Suprapubic skin (tissue), 4 donors: ENCODE data around the gene SLC25A22. TPM values are rescaled to one million over a fixed set of nuclear protein-coding genes. Genes with fewer than 3 reads are reported as not detected.

Experiments used
- DNase-seq, 2 donors: peaks; one replicate each; pipeline ENCODE4 v3.0.0-alpha.2; 2019; ENCODE audit warnings: low spot score in 2 of 2
- H3K27ac ChIP-seq: fragments of 200-600 bp; sonication (generic); one replicate; pipeline ENCODE4 v1.5.1; 2019
- H3K27me3 ChIP-seq: fragments of 200-600 bp; sonication (generic); one replicate; pipeline ENCODE4 v1.5.1; 2019
- H3K36me3 ChIP-seq: fragments of 200-600 bp; sonication (generic); one replicate; pipeline ENCODE4 v1.5.1; 2019
- H3K4me1 ChIP-seq: fragments of 200-600 bp; sonication (generic); one replicate; pipeline ENCODE4 v1.5.1; 2019
- H3K4me3 ChIP-seq: fragments of 200-600 bp; sonication (generic); one replicate; pipeline ENCODE4 v1.5.1; 2019; ENCODE audit warnings: mild to moderate bottlenecking
- H3K9me3 ChIP-seq: fragments of 200-600 bp; sonication (generic); one replicate; pipeline ENCODE4 v1.5.1; 2019
- CTCF ChIP-seq, 2 donors: fragments of 200-600 bp in 1 of 2; fragments of 450-650 bp in 1 of 2; sonication (generic) in 1 of 2; IDR thresholded peaks; one replicate each; pipeline ENCODE4 v1.5.1; 2016 to 2019; ENCODE audit warnings: antibody characterized with exemption in 2 of 2, mild to moderate bottlenecking in 1 of 2, moderate library complexity in 1 of 2
- EP300 ChIP-seq: sonication (generic); formaldehyde crosslinking; IDR thresholded peaks from one replicate; pipeline ENCODE4 v1.6.1; 2017; ENCODE audit warnings: antibody characterized with exemption
- POLR2A ChIP-seq, 2 donors: fragments of 450-650 bp; IDR thresholded peaks; one replicate each; pipeline ENCODE4 v1.6.1; 2017; ENCODE audit warnings: antibody characterized with exemption in 2 of 2, mild to moderate bottlenecking in 2 of 2, moderate library complexity in 2 of 2
- POLR2AphosphoS5 ChIP-seq, 3 donors: sonication (generic); formaldehyde crosslinking; IDR thresholded peaks; one replicate each; pipeline ENCODE4 v1.6.1; 2017; ENCODE audit warnings: antibody characterized with exemption in 3 of 3
- WGBS: methylation state at CpG from one replicate; pipeline ENCODE4 v1.1.5; 2018; 5-methylcytosine and 5-hydroxymethylcytosine counted together
- total RNA-seq, 4 donors: library from RNA; depleted of rRNA; stranded (reverse); fragments of >200 nt; gene quantifications; one replicate each; pipeline ENCODE4 v1.1.0, GENCODE V29; 2016

Gene SLC25A22
- total RNA-seq, 4 donors from 2014 or later = 11.2 to 14.7 (median 13.7) TPM

GRCh38 chr11:799641-800316 is 1.7 kb upstream of the SLC25A22 start:
- no peak overlapping the region for H3K4me3 ChIP-seq
- peaks cover 48% of the 10 kb centered on the region for H3K4me1 ChIP-seq
- DNase-seq = no peak
- peaks cover 23% of the 10 kb centered on the region for H3K36me3 ChIP-seq
- no peak overlapping the region for H3K27ac ChIP-seq
- H3K27me3 ChIP-seq = no peaks in the 10 kb centered on the region
- H3K9me3 ChIP-seq = no peaks in the 10 kb centered on the region
- no CpG with 5 or more reads among the region's 32 CpGs for WGBS
- TF ChIP-seq POLR2AphosphoS5 (IDR thresholded peaks at IDR 0.05) (no peak), CTCF (IDR thresholded peaks at IDR 0.05) (no peak), EP300 (no peak)

GRCh38 chr11:797296-798092 is 587 bp downstream of the SLC25A22 start:
- peaks cover 24% of the 10 kb centered on the region for H3K36me3 ChIP-seq
- peak overlapping the region; percentile 78 for H3K27ac ChIP-seq
- H3K9me3 ChIP-seq = no peaks in the 10 kb centered on the region
- WGBS = 2% methylated on average over 13 of the region's 57 CpGs
- peak overlapping the region; percentile 72 for H3K4me3 ChIP-seq
- no peak for TF ChIP-seq POLR2AphosphoS5 (IDR thresholded peaks at IDR 0.05)
- TF ChIP-seq POLR2A (IDR thresholded peaks at IDR 0.05) = no peak
- TF ChIP-seq CTCF (IDR thresholded peaks at IDR 0.05) = no peak
- TF ChIP-seq EP300 = no peak
- H3K27me3 ChIP-seq = no peaks in the 10 kb centered on the region
- H3K4me1 ChIP-seq = peaks cover 44% of the 10 kb centered on the region
- no peak for DNase-seq

- Histone ChIP-seq H3K27me3 (no peaks in the 10 kb centered on the region), H3K27ac (peak overlapping the region; percentile 78), H3K36me3 (peaks cover 27% of the 10 kb centered on the region), H3K4me1 (peaks cover 44% of the 10 kb centered on the region), H3K4me3 (peak overlapping the region; percentile 72), H3K9me3 (no peaks in the 10 kb centered on the region)
- DNase-seq = no peak
- no peak for TF ChIP-seq POLR2AphosphoS5 (IDR thresholded peaks at IDR 0.05)
- no peak for TF ChIP-seq EP300
- no peak for TF ChIP-seq CTCF (IDR thresholded peaks at IDR 0.05)
- TF ChIP-seq POLR2A (IDR thresholded peaks at IDR 0.05) = no peak
- WGBS = 12% methylated on average over 6 of the region's 18 CpGs
Observed at GRCh38 chr11:796565-797295, 1.4 kb downstream of the SLC25A22 start.

GRCh38 chr11:795634-796564 is 2.2 kb downstream of the SLC25A22 start:
- Histone ChIP-seq H3K4me1 (peaks cover 44% of the 10 kb centered on the region), H3K27me3 (no peaks in the 10 kb centered on the region), H3K36me3 (peaks cover 25% of the 10 kb centered on the region), H3K27ac (peak overlapping the region; percentile 78), H3K4me3 (peak overlapping the region; percentile 72), H3K9me3 (no peaks in the 10 kb centered on the region)
- no peak for TF ChIP-seq CTCF (IDR thresholded peaks at IDR 0.05)
- DNase-seq = peak in 1 of 2 donors; percentile 84
- whole genome bisulfite sequencing = 0% methylated on average over 1 of the region's 26 CpGs
